SU-DHL-6 (cell line): Measurements from ENCODE around the gene FXYD2.

Experiments
- H2AFZ ChIP-seq: fragments of 200-600 bp; sonication (generic); 2 replicates; pipeline ENCODE4 v1.6.1; 2014; ENCODE audit warnings: low read depth, mild to moderate bottlenecking, moderate library complexity, mixed read lengths, antibody characterized with exemption, low read length; ENCODE audit not compliant: severe bottlenecking
- H3F3A ChIP-seq: fragments of 200-600 bp; shearing (Covaris generic); 2 replicates; pipeline ENCODE4 v1.6.0; 2016; ENCODE audit warnings: antibody characterized with exemption, mild to moderate bottlenecking; ENCODE audit not compliant: insufficient read depth
- H3K27ac ChIP-seq: fragments of 200-600 bp; sonication (generic); 2 replicates; pipeline ENCODE4 v1.5.1; 2016; ENCODE audit warnings: low read depth, mild to moderate bottlenecking, low read length, moderate library complexity, mixed read lengths
- H3K27me3 ChIP-seq: fragments of 200-600 bp; sonication (generic), shearing (Covaris generic); 2 replicates; pipeline ENCODE4 v1.6.0; 2014; ENCODE audit warnings: mild to moderate bottlenecking, low read length
- H3K36me3 ChIP-seq: fragments of 200-600 bp; sonication (generic); 2 replicates; pipeline ENCODE4 v1.6.1; 2014; ENCODE audit warnings: mild to moderate bottlenecking, low read length, mixed read lengths
- H3K4me2 ChIP-seq: fragments of 300-600, 200-600 bp; shearing (Covaris generic), sonication (generic); 2 replicates; pipeline ENCODE4 v1.6.0; 2014; ENCODE audit warnings: low read length, low read depth, mild to moderate bottlenecking; ENCODE audit not compliant: poor library complexity, severe bottlenecking
- H3K4me3 ChIP-seq: fragments of 200-600 bp; sonication (generic); 2 replicates; pipeline ENCODE4 v1.5.1; 2014; ENCODE audit warnings: antibody characterized with exemption, low read length, mild to moderate bottlenecking, mixed read lengths; ENCODE audit not compliant: insufficient read depth, poor library complexity, severe bottlenecking
- H3K79me2 ChIP-seq: fragments of 200-600 bp; sonication (generic); 2 replicates; pipeline ENCODE4 v1.6.1; 2014; ENCODE audit warnings: mild to moderate bottlenecking, low read length, moderate library complexity; ENCODE audit not compliant: insufficient read depth
- H3K9ac ChIP-seq: fragments of 200-600 bp; sonication (generic); 2 replicates; pipeline ENCODE4 v1.7.0; 2014; ENCODE audit warnings: mild to moderate bottlenecking, low read length
- H3K9me2 ChIP-seq: fragments of 200-600 bp; sonication (generic); replicated peaks from 2 replicates; pipeline ENCODE4 v1.6.1; 2014; ENCODE audit warnings: low read length; ENCODE audit not compliant: insufficient read depth
- H3K9me3 ChIP-seq: fragments of 200-600 bp; sonication (generic); 2 replicates; pipeline ENCODE4 v1.6.1; 2014; ENCODE audit warnings: low read length, mixed read lengths; ENCODE audit not compliant: insufficient read depth
- H4K20me1 ChIP-seq: fragments of 200-600 bp; sonication (generic); 2 replicates; pipeline ENCODE4 v1.6.1; 2014; ENCODE audit warnings: low read depth, mild to moderate bottlenecking, antibody characterized with exemption, low read length, moderate library complexity, mixed read lengths
- CTCF ChIP-seq: fragments of 200-600 bp; sonication (generic); IDR thresholded peaks from one replicate; pipeline ENCODE4 v1.5.1; 2017; ENCODE audit warnings: antibody characterized with exemption, mild to moderate bottlenecking, low read length, moderate library complexity; ENCODE audit not compliant: insufficient read depth, poor library complexity, severe bottlenecking
- EZH2phosphoT487 ChIP-seq: fragments of 200-600 bp; sonication (generic), shearing (Covaris generic); conservative IDR thresholded peaks from 2 replicates; pipeline ENCODE4 v1.6.1; 2018; ENCODE audit warnings: mild to moderate bottlenecking, antibody characterized with exemption, low read length, moderate library complexity, mixed read lengths

The FXYD2 gene

GRCh38 chr11:117799634-117800033 is 24.9 kb downstream of the FXYD2 start:
- no peak overlapping the region for H2AFZ ChIP-seq
- no peaks in the 10 kb centered on the region for H3K36me3 ChIP-seq
- no peaks in the 10 kb centered on the region for H3K9me2 ChIP-seq
- H3K27ac ChIP-seq = no peak overlapping the region
- no peak overlapping the region for H3K9ac ChIP-seq
- no peaks in the 10 kb centered on the region for H4K20me1 ChIP-seq
- H3K9me3 ChIP-seq = no peaks in the 10 kb centered on the region
- no peaks in the 10 kb centered on the region for H3F3A ChIP-seq
- H3K27me3 ChIP-seq = no peaks in the 10 kb centered on the region
- H3K4me3 ChIP-seq = no peak overlapping the region
- TF ChIP-seq CTCF (no peak), EZH2phosphoT487 (no peak)
- no peak overlapping the region for H3K4me2 ChIP-seq
- H3K79me2 ChIP-seq = no peaks in the 10 kb centered on the region

- no peaks in the 10 kb centered on the region for H3K79me2 ChIP-seq
- no peaks in the 10 kb centered on the region for H3F3A ChIP-seq
- H3K9ac ChIP-seq = no peak within 1 kb of the TSS
- no peak within 1 kb of the TSS for H3K27ac ChIP-seq
- H3K4me3 ChIP-seq = no peak within 1 kb of the TSS
- H3K9me2 ChIP-seq = no peaks in the 10 kb centered on the region
- TF ChIP-seq CTCF (no peak), EZH2phosphoT487 (no peak)
- H3K4me2 ChIP-seq = no peak within 1 kb of the TSS
- no peaks in the 10 kb centered on the region for H3K27me3 ChIP-seq
- H4K20me1 ChIP-seq = no peaks in the 10 kb centered on the region
- no peaks in the 10 kb centered on the region for H3K36me3 ChIP-seq
- no peak within 1 kb of the TSS for H2AFZ ChIP-seq
- no peaks in the 10 kb centered on the region for H3K9me3 ChIP-seq
Measured at GRCh38 chr11:117796872-117797529, 27.5 kb downstream of the FXYD2 start, which contains the start of gene DSCAML1. DSCAML1 (minus strand) TSS chr11:117797216; CDS start chr11:117797079, 137 bp downstream.

GRCh38 chr11:117796456-117796871 is 28.1 kb downstream of the FXYD2 start:
- H3K9ac ChIP-seq = no peak overlapping the region
- no peaks in the 10 kb centered on the region for H4K20me1 ChIP-seq
- no peaks in the 10 kb centered on the region for H3K9me3 ChIP-seq
- H3K36me3 ChIP-seq = no peaks in the 10 kb centered on the region
- H3K27me3 ChIP-seq = no peaks in the 10 kb centered on the region
- H3K4me2 ChIP-seq = no peak overlapping the region
- H3F3A ChIP-seq = no peaks in the 10 kb centered on the region
- no peak overlapping the region for H3K4me3 ChIP-seq
- TF ChIP-seq EZH2phosphoT487 = no peak
- TF ChIP-seq CTCF = no peak
- H3K79me2 ChIP-seq = no peaks in the 10 kb centered on the region
- H3K9me2 ChIP-seq = no peaks in the 10 kb centered on the region
- H3K27ac ChIP-seq = no peak overlapping the region
- H2AFZ ChIP-seq = no peak overlapping the region
